ENCODE results near the gene PEDS1.
"Not testable (repeated sequence)": the region's sequence is repeated elsewhere in the genome, so short reads cannot be mapped to it uniquely, and the experiment has no call there.

PEDS1 gene

DNA sequence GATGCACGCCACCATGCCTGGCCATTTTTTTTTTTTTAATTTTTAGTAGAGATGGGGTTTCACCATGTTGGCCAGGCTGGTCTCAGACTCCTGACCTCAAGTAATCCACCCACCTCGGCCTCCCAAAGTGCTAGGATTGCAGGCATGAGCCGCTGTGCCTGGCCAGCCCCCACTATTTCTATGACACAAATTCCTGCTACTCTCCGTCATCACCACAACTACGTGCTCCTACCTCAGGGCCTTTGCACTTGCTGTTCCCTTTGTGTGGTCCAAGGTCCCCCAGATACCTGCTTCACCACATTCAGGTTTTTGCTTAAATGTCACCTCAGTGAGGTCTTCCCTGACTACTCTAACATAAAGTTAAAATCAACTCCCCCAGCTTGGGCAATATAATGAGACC is 31.9 kb upstream of the PEDS1 start:
- FAIRE-seq (no peak), DNase-seq (ENCODE audit: insufficient read length, low spot score) (no peak)
- TF ChIP-seq, protein P1, sequence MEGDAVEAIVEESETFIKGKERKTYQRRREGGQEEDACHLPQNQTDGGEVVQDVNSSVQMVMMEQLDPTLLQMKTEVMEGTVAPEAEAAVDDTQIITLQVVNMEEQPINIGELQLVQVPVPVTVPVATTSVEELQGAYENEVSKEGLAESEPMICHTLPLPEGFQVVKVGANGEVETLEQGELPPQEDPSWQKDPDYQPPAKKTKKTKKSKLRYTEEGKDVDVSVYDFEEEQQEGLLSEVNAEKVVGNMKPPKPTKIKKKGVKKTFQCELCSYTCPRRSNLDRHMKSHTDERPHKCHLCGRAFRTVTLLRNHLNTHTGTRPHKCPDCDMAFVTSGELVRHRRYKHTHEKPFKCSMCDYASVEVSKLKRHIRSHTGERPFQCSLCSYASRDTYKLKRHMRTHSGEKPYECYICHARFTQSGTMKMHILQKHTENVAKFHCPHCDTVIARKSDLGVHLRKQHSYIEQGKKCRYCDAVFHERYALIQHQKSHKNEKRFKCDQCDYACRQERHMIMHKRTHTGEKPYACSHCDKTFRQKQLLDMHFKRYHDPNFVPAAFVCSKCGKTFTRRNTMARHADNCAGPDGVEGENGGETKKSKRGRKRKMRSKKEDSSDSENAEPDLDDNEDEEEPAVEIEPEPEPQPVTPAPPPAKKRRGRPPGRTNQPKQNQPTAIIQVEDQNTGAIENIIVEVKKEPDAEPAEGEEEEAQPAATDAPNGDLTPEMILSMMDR (IDR thresholded peaks at IDR 0.05; ENCODE audit: insufficient read depth, missing control alignments), result no peak

DNA sequence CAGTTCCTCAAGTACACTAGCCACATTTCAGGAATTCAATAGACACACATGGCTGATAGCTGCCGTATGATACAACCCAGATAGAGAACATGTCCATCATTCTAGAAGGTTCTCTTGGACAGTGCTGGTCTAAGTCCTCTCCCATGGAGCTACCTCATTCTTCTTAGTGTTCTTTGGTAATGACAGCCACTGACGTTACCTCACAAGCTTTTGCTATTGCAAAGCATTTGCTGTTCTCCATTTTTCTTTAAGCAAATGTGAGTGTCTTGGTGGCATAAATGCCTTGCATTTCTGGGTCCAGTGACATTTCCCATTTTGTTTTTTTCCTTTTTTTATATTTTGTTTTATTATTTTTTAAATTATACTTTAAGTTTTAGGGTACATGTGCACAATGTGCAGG is 28.8 kb upstream of the PEDS1 start:
- DNase-seq (ENCODE audit: insufficient read length, low spot score), result no peak
- no peak for FAIRE-seq
- TF ChIP-seq, protein P1 (IDR thresholded peaks at IDR 0.05; ENCODE audit: insufficient read depth, missing control alignments), result no peak

- no peak for DNase-seq (ENCODE audit: insufficient read length, low spot score)
- FAIRE-seq, result no peak
- TF ChIP-seq, protein P1 (IDR thresholded peaks at IDR 0.05; ENCODE audit: insufficient read depth, missing control alignments), result no peak
Observed at GRCh38 chr20:50181344-50181743, 27.8 kb upstream of the PEDS1 start.

- DNase-seq (ENCODE audit: insufficient read length, low spot score); FAIRE-seq: not testable (repeated sequence)
Observed at GRCh38 chr20:50178672-50179071, 25.1 kb upstream of the PEDS1 start.

DNA sequence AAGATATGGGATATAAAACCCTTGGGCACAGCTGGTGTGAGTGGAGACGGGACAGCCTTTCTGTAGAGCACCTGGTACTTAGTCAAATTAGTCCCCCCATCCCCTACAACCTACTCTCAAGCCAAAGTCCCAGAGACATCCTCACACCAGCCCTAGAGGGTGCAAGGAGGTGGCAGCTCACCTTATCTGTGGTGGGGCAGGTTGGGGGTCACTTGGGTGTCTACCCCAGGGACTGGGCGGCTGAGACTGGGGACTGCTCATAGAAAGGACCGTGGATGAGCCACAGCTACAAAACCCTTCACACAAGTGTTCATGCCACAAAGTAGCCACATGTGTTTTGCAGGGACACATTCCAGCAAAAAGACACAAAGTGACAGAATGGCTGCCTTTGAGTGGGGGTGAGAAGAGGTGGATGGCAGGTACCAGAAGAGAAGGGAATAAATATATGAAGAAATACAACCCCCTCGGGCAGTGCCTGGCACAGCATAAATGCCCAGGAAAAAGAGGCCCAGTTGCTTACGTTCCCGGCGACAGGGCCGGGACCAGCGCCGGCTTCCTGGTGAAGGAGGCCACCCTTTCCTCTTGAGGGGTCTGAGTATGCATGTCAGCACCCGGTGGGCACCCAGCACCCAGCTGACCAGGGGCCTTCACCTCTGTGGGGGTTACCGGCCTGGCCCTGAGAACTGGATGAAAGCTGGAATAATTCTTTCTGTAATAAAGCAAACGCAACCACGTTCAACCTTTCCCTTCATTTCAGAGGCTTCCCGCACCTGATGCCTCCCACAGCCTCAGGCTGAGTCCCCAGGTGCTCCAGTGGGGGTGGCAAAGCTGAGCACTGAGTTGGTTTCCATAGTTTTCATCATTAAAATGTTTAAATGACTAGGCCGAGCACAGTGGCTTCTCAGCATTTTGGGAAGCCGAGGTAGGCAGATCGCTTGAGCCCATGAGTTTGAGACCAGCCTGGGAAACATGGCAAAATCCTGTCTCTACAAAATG is 22.7 kb upstream of the PEDS1 start:
- TF ChIP-seq, protein P1 (IDR thresholded peaks at IDR 0.05; ENCODE audit: insufficient read depth, missing control alignments), result no peak
- no peak for FAIRE-seq
- DNase-seq (ENCODE audit: insufficient read length, low spot score), result no peak

GRCh38 chr20:50174456-50174855 is 20.9 kb upstream of the PEDS1 start:
- TF ChIP-seq, protein P1 (IDR thresholded peaks at IDR 0.05; ENCODE audit: insufficient read depth, missing control alignments), result no peak
- no peak for DNase-seq (ENCODE audit: insufficient read length, low spot score)
- no peak for FAIRE-seq

DNA sequence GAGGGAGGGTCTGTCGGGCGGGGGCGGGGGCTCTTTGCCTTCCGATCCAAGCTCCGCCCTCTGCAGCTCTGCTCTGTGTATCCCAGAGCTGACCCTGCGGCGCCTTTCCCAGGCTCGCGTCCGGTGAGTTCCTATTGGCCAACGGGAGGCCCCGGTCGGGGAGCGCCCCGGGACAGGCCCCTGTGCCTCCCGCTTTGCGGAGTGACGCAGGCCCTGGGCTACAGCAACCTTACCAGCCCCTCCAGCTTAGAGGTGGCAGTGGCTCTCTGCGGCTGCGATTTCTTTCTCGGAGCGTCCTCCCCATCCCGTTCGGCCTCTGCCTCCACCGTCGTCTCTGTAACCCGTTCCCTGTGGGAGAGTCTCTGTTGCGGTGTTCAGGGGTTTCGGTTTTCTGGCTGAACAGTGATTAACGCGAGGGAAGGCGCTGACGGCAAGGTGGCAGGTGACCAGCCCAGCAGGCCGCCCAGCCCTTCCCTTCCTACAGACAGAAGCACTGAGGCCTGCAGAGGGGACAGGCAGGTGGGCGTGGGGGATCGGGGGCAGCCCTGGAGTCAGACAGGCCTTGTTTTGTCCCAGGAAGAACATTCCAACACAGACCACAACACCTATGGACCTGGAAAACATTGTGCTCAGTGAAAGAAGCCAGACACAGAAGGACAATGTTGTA is 19.0 kb upstream of the PEDS1 start:
- FAIRE-seq, result no peak
- DNase-seq (ENCODE audit: insufficient read length, low spot score), result no peak

More for the DNA sequence above, 19.0 kb upstream of the PEDS1 start:
- TF ChIP-seq, protein P1 (IDR thresholded peaks at IDR 0.05; ENCODE audit: insufficient read depth, missing control alignments), result no peak
